ENCODE results near the gene NELL2. TPM values are rescaled to one million over a fixed set of nuclear protein-coding genes. Genes with fewer than 3 reads are reported as not detected.

Gene NELL2
- total and polyA plus RNA-seq, 2 donors (not counting 1 experiment from before 2014, with no cell fraction given), result 0.17 TPM; not detected in 1

DNA sequence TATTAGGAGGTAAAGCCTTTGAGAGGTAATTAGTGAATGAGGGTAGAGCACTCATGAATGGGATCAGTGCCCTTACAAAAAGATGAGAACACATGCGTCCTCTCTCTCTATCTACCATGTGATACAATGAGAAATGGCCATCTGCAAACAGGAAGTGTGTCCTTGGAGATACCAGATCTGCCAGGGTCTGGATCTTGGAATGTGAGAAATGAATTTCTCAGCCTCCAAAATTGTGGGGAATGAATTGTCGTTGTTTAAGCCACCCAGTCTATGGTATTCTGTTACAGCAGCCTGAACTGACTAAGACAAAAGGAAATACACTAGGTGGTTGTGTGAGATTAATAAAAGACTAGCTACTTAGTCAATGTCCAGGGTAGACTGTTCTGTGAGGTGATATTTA lies 366.6 kb downstream of the NELL2 start:
- Histone ChIP-seq H4K20me1 (ENCODE audit: control insufficient read depth, extremely low read depth, insufficient read depth, low read length) (no peaks in the 10 kb centered on the region), H2AFZ (ENCODE audit: low read length) (no peak overlapping the region), H3K4me3 (replicated peaks in 1 of 4; ENCODE audit: control extremely low read depth in 1 of 4, insufficient read depth in 1 of 4, low read depth in 3 of 4, low read length in 4 of 4) (no peak overlapping the region), H3K27me3 (ENCODE audit: control insufficient read depth, insufficient read depth, low read length) (no peaks in the 10 kb centered on the region), H3K4me2 (ENCODE audit: extremely low read depth, insufficient read depth, low read length) (no peak overlapping the region), H3K9me3 (ENCODE audit: control insufficient read depth, insufficient read depth, low read depth, low read length) (no peaks in the 10 kb centered on the region), H3K4me1 (ENCODE audit: control insufficient read depth, extremely low read depth, insufficient read depth, low read length) (no peaks in the 10 kb centered on the region), H3K36me3 (ENCODE audit: control insufficient read depth, insufficient read depth, low read length) (no peaks in the 10 kb centered on the region), H3K9ac (ENCODE audit: insufficient read depth, low read length) (no peak overlapping the region), H3K27ac (ENCODE audit: insufficient read depth, low read length) (no peak overlapping the region), H3K79me2 (ENCODE audit: control insufficient read depth, insufficient read depth, low read length) (no peaks in the 10 kb centered on the region)
- peak in 1 of 2 donors; percentile 12 for DNase-seq (ENCODE audit: low read depth in 2 of 2)
- TF ChIP-seq EZH2 (IDR thresholded peaks at IDR 0.05; ENCODE audit: low read length, missing control alignments), result no peak
- TF ChIP-seq, protein P1, sequence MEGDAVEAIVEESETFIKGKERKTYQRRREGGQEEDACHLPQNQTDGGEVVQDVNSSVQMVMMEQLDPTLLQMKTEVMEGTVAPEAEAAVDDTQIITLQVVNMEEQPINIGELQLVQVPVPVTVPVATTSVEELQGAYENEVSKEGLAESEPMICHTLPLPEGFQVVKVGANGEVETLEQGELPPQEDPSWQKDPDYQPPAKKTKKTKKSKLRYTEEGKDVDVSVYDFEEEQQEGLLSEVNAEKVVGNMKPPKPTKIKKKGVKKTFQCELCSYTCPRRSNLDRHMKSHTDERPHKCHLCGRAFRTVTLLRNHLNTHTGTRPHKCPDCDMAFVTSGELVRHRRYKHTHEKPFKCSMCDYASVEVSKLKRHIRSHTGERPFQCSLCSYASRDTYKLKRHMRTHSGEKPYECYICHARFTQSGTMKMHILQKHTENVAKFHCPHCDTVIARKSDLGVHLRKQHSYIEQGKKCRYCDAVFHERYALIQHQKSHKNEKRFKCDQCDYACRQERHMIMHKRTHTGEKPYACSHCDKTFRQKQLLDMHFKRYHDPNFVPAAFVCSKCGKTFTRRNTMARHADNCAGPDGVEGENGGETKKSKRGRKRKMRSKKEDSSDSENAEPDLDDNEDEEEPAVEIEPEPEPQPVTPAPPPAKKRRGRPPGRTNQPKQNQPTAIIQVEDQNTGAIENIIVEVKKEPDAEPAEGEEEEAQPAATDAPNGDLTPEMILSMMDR (conservative IDR thresholded peaks at IDR 0.05 in 1 of 2, IDR thresholded peaks at IDR 0.05 in 1 of 2; ENCODE audit: low read depth in 1 of 2, low read length in 2 of 2), result no peak

DNA sequence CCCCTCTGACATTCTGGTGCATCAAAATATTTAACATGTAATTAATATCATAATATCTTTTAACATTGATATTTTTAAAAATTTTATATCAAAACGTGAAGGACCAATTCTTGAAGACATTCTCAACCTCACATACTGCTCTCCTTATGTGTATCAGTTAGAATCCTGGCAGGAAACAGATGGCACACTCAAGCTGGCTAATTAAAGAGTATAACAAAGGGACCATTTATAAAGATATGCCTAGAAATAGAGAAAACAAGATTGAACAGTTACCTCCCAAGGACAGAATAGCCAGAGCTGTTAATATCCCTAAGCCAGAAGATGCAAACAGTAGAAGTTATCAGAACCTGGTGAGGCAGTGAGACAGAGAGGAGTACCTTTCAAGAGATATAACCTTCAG lies 368.7 kb downstream of the NELL2 start:
- Histone ChIP-seq H3K4me3 (replicated peaks in 1 of 4; ENCODE audit: control extremely low read depth in 1 of 4, insufficient read depth in 1 of 4, low read depth in 3 of 4, low read length in 4 of 4) (no peak overlapping the region), H3K4me1 (ENCODE audit: control insufficient read depth, extremely low read depth, insufficient read depth, low read length) (no peaks in the 10 kb centered on the region), H3K9me3 (ENCODE audit: control insufficient read depth, insufficient read depth, low read depth, low read length) (no peaks in the 10 kb centered on the region), H3K36me3 (ENCODE audit: control insufficient read depth, insufficient read depth, low read length) (no peaks in the 10 kb centered on the region), H3K79me2 (ENCODE audit: control insufficient read depth, insufficient read depth, low read length) (no peaks in the 10 kb centered on the region), H3K9ac (ENCODE audit: insufficient read depth, low read length) (no peak overlapping the region), H3K27ac (ENCODE audit: insufficient read depth, low read length) (no peak overlapping the region), H3K27me3 (ENCODE audit: control insufficient read depth, insufficient read depth, low read length) (no peaks in the 10 kb centered on the region), H4K20me1 (ENCODE audit: control insufficient read depth, extremely low read depth, insufficient read depth, low read length) (no peaks in the 10 kb centered on the region), H2AFZ (ENCODE audit: low read length) (no peak overlapping the region), H3K4me2 (ENCODE audit: extremely low read depth, insufficient read depth, low read length) (no peak overlapping the region)
- no peak for DNase-seq (ENCODE audit: low read depth in 2 of 2)
- no peak for TF ChIP-seq EZH2 (IDR thresholded peaks at IDR 0.05; ENCODE audit: low read length, missing control alignments)
- TF ChIP-seq, protein P1 (conservative IDR thresholded peaks at IDR 0.05 in 1 of 2, IDR thresholded peaks at IDR 0.05 in 1 of 2; ENCODE audit: low read depth in 1 of 2, low read length in 2 of 2), result no peak

DNA sequence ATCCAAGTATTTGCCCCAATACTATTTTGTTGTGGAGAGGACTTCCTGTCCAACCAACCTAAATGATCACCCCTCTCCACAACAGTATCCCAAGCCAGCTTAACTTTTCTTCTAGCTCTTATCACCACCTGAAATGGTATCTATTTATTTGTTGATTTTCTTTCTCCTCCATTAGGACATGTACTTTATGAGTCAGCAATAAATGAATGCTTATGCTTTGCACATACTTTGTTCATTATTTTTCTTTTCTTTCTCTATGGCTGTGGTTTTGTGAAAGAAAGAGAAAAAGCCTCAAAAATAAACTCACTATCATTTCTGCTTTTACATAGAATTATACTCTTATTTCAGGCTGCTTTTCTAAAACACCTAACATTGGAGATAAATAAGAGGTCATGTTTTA lies 371.3 kb downstream of the NELL2 start:
- Histone ChIP-seq H3K4me1 (ENCODE audit: control insufficient read depth, extremely low read depth, insufficient read depth, low read length) (no peaks in the 10 kb centered on the region), H3K79me2 (ENCODE audit: control insufficient read depth, insufficient read depth, low read length) (no peaks in the 10 kb centered on the region), H3K4me3 (replicated peaks in 1 of 4; ENCODE audit: control extremely low read depth in 1 of 4, insufficient read depth in 1 of 4, low read depth in 3 of 4, low read length in 4 of 4) (no peak overlapping the region), H4K20me1 (ENCODE audit: control insufficient read depth, extremely low read depth, insufficient read depth, low read length) (no peaks in the 10 kb centered on the region), H3K27ac (ENCODE audit: insufficient read depth, low read length) (no peak overlapping the region), H3K9ac (ENCODE audit: insufficient read depth, low read length) (no peak overlapping the region), H3K4me2 (ENCODE audit: extremely low read depth, insufficient read depth, low read length) (no peak overlapping the region), H3K36me3 (ENCODE audit: control insufficient read depth, insufficient read depth, low read length) (no peaks in the 10 kb centered on the region), H3K9me3 (ENCODE audit: control insufficient read depth, insufficient read depth, low read depth, low read length) (no peaks in the 10 kb centered on the region), H2AFZ (ENCODE audit: low read length) (no peak overlapping the region), H3K27me3 (ENCODE audit: control insufficient read depth, insufficient read depth, low read length) (no peaks in the 10 kb centered on the region)
- TF ChIP-seq, protein P1 (conservative IDR thresholded peaks at IDR 0.05 in 1 of 2, IDR thresholded peaks at IDR 0.05 in 1 of 2; ENCODE audit: low read depth in 1 of 2, low read length in 2 of 2), result no peak
- no peak for TF ChIP-seq EZH2 (IDR thresholded peaks at IDR 0.05; ENCODE audit: low read length, missing control alignments)
- DNase-seq (ENCODE audit: low read depth in 2 of 2), result no peak
